Neural cell (in vitro differentiated cells): ENCODE measurements around the gene COLGALT1. TPM values are rescaled to one million over a fixed set of nuclear protein-coding genes. Genes with fewer than 3 reads are reported as not detected.

Experiments used
- H2AFZ ChIP-seq: fragments of 200-600, 300-800 bp; sonication (generic), shearing (Covaris generic); 2 replicates; pipeline ENCODE4 v1.6.0; 2014; ENCODE audit warnings: low read depth, mild to moderate bottlenecking, antibody characterized with exemption, low read length, moderate library complexity
- H3F3A ChIP-seq: fragments of 200-600 bp; shearing (Covaris generic); 2 replicates; pipeline ENCODE4 v1.6.1; 2016; ENCODE audit warnings: mild to moderate bottlenecking, moderate library complexity, mixed read lengths, antibody characterized with exemption, low read length; ENCODE audit not compliant: insufficient read depth, poor library complexity, severe bottlenecking
- H3K27ac ChIP-seq: fragments of 200-600, 300-800 bp; sonication (generic), shearing (Covaris generic); 2 replicates; pipeline ENCODE4 v1.5.1; 2014; ENCODE audit warnings: mild to moderate bottlenecking, low read length, moderate library complexity
- H3K27me3 ChIP-seq: fragments of 300-800, 200-600 bp; sonication (generic), shearing (Covaris generic); 2 replicates; pipeline ENCODE4 v1.6.0; 2014; ENCODE audit warnings: mild to moderate bottlenecking, low read depth, low read length, moderate library complexity; ENCODE audit not compliant: insufficient read depth
- H3K36me3 ChIP-seq: fragments of 300-800, 200-600 bp; sonication (generic), shearing (Covaris generic); 2 replicates; pipeline ENCODE4 v1.5.1; 2014; ENCODE audit warnings: mild to moderate bottlenecking, antibody characterized with exemption, low read length, moderate library complexity; ENCODE audit not compliant: insufficient read depth
- H3K4me2 ChIP-seq: fragments of 300-800, 200-600 bp; sonication (generic), shearing (Covaris generic); 2 replicates; pipeline ENCODE4 v1.6.0; 2014; ENCODE audit warnings: mild to moderate bottlenecking, low read length
- H3K4me3 ChIP-seq: fragments of 300-800, 200-600 bp; sonication (generic), shearing (Covaris generic); 2 replicates; pipeline ENCODE4 v1.5.1; 2014; ENCODE audit warnings: mild to moderate bottlenecking, low read length, moderate library complexity
- H3K79me2 ChIP-seq: fragments of 200-600 bp; shearing (Covaris generic); replicated peaks from 2 replicates; pipeline ENCODE4 v1.6.0; 2014; ENCODE audit warnings: mild to moderate bottlenecking, low read length, moderate library complexity; ENCODE audit not compliant: insufficient read depth
- H3K9ac ChIP-seq: fragments of 300-800, 200-600 bp; sonication (generic), shearing (Covaris generic); 2 replicates; pipeline ENCODE4 v1.6.1; 2016; ENCODE audit warnings: mild to moderate bottlenecking, low read length, mixed read lengths
- H3K9me2 ChIP-seq: fragments of 200-600 bp; shearing (Covaris generic); 2 replicates; pipeline ENCODE4 v1.6.1; 2016; ENCODE audit warnings: mild to moderate bottlenecking, low read length, mixed read lengths; ENCODE audit not compliant: insufficient read depth
- H3K9me3 ChIP-seq: fragments of 200-600, 300-800 bp; sonication (generic), shearing (Covaris generic); 2 replicates; pipeline ENCODE4 v1.6.1; 2016; ENCODE audit warnings: mild to moderate bottlenecking, mixed run types, low read length, moderate library complexity, mixed read lengths
- H4K20me1 ChIP-seq: fragments of 200-600 bp; shearing (Covaris generic); 2 replicates; pipeline ENCODE4 v1.6.1; 2016; ENCODE audit warnings: mild to moderate bottlenecking, mixed run types; ENCODE audit not compliant: insufficient read depth
- EP300 ChIP-seq: fragments of 450-650 bp; conservative IDR thresholded peaks from 2 replicates; pipeline ENCODE4 v1.6.1; 2014; ENCODE audit warnings: antibody characterized with exemption, mild to moderate bottlenecking, moderate library complexity; ENCODE audit not compliant: poor library complexity, severe bottlenecking
- EZH2 ChIP-seq: fragments of 200-600, 300-800 bp; shearing (Covaris generic), sonication (generic); IDR thresholded peaks from 2 replicates; pipeline ENCODE4 v1.6.1; 2014; ENCODE audit warnings: antibody characterized with exemption, low read length, borderline replicate concordance, mild to moderate bottlenecking; ENCODE audit not compliant: insufficient read depth, poor library complexity, severe bottlenecking
- MXI1 ChIP-seq: fragments of 450-650 bp; conservative IDR thresholded peaks from 2 replicates; pipeline ENCODE4 v1.6.1; 2014; ENCODE audit warnings: antibody characterized with exemption, mild to moderate bottlenecking; ENCODE audit not compliant: poor library complexity, severe bottlenecking
- POLR2AphosphoS5 ChIP-seq: IDR thresholded peaks from 2 replicates; pipeline ENCODE4 v1.6.1; 2012
- RAD21 ChIP-seq: fragments of 450-650 bp; conservative IDR thresholded peaks from 2 replicates; pipeline ENCODE4 v1.6.1; 2014; ENCODE audit warnings: antibody characterized with exemption, mild to moderate bottlenecking, moderate library complexity
- SMC3 ChIP-seq: fragments of 450-650 bp; conservative IDR thresholded peaks from 2 replicates; pipeline ENCODE4 v1.6.1; 2014; ENCODE audit warnings: antibody characterized with exemption, mild to moderate bottlenecking, moderate library complexity; ENCODE audit not compliant: poor library complexity
- TAF1 ChIP-seq: IDR thresholded peaks from 2 replicates; pipeline ENCODE4 v1.6.1; 2012; ENCODE audit warnings: low read depth
- polyA plus RNA-seq: library from polyadenylated mRNA; depleted of rRNA; stranded (reverse); fragments of >200 nt; gene quantifications from 2 replicates; pipeline ENCODE4 v1.2.3, GENCODE V29; 2014
- TF ChIP-seq, protein P1 (sequence below): fragments of 450-650 bp; IDR thresholded peaks from 2 replicates; pipeline ENCODE4 v1.5.1; 2014; ENCODE audit warnings: antibody characterized with exemption, mild to moderate bottlenecking, moderate library complexity; ENCODE audit not compliant: poor library complexity, severe bottlenecking
- TF ChIP-seq, protein P2 (sequence below): IDR thresholded peaks from 2 replicates; pipeline ENCODE4 v1.6.1; 2012; ENCODE audit warnings: borderline replicate concordance

Gene COLGALT1
- polyA plus RNA-seq, 1 donor from 2014 or later: 18.8 TPM

- H3K9ac ChIP-seq: no peak overlapping the region
- peaks cover 7% of the 10 kb centered on the region for H3K9me3 ChIP-seq
- no peaks in the 10 kb centered on the region for H3K27me3 ChIP-seq
- H3K4me2 ChIP-seq: no peak overlapping the region
- no peaks in the 10 kb centered on the region for H3F3A ChIP-seq
- TF ChIP-seq SMC3 (no peak), POLR2AphosphoS5 (no peak), MXI1 (no peak), EZH2 (no peak), RAD21 (no peak), TAF1 (no peak), EP300 (no peak)
- TF ChIP-seq, protein P1, sequence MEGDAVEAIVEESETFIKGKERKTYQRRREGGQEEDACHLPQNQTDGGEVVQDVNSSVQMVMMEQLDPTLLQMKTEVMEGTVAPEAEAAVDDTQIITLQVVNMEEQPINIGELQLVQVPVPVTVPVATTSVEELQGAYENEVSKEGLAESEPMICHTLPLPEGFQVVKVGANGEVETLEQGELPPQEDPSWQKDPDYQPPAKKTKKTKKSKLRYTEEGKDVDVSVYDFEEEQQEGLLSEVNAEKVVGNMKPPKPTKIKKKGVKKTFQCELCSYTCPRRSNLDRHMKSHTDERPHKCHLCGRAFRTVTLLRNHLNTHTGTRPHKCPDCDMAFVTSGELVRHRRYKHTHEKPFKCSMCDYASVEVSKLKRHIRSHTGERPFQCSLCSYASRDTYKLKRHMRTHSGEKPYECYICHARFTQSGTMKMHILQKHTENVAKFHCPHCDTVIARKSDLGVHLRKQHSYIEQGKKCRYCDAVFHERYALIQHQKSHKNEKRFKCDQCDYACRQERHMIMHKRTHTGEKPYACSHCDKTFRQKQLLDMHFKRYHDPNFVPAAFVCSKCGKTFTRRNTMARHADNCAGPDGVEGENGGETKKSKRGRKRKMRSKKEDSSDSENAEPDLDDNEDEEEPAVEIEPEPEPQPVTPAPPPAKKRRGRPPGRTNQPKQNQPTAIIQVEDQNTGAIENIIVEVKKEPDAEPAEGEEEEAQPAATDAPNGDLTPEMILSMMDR: no peak
- TF ChIP-seq, protein P2, sequence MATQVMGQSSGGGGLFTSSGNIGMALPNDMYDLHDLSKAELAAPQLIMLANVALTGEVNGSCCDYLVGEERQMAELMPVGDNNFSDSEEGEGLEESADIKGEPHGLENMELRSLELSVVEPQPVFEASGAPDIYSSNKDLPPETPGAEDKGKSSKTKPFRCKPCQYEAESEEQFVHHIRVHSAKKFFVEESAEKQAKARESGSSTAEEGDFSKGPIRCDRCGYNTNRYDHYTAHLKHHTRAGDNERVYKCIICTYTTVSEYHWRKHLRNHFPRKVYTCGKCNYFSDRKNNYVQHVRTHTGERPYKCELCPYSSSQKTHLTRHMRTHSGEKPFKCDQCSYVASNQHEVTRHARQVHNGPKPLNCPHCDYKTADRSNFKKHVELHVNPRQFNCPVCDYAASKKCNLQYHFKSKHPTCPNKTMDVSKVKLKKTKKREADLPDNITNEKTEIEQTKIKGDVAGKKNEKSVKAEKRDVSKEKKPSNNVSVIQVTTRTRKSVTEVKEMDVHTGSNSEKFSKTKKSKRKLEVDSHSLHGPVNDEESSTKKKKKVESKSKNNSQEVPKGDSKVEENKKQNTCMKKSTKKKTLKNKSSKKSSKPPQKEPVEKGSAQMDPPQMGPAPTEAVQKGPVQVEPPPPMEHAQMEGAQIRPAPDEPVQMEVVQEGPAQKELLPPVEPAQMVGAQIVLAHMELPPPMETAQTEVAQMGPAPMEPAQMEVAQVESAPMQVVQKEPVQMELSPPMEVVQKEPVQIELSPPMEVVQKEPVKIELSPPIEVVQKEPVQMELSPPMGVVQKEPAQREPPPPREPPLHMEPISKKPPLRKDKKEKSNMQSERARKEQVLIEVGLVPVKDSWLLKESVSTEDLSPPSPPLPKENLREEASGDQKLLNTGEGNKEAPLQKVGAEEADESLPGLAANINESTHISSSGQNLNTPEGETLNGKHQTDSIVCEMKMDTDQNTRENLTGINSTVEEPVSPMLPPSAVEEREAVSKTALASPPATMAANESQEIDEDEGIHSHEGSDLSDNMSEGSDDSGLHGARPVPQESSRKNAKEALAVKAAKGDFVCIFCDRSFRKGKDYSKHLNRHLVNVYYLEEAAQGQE: no peak
- no peak overlapping the region for H2AFZ ChIP-seq
- no peaks in the 10 kb centered on the region for H3K79me2 ChIP-seq
- no peaks in the 10 kb centered on the region for H3K9me2 ChIP-seq
- no peaks in the 10 kb centered on the region for H3K36me3 ChIP-seq
- H3K4me3 ChIP-seq: no peak overlapping the region
- no peak overlapping the region for H3K27ac ChIP-seq
- no peaks in the 10 kb centered on the region for H4K20me1 ChIP-seq
These were observed 26.8 kb upstream of the COLGALT1 start for GRCh38 chr19:17528610-17529009.

GRCh38 chr19:17529239-17530158, 25.9 kb upstream of the COLGALT1 start:
- Histone ChIP-seq H3K27me3 (no peaks in the 10 kb centered on the region), H3K4me3 (no peak overlapping the region), H3K9ac (no peak overlapping the region), H3K9me2 (no peaks in the 10 kb centered on the region), H3K4me2 (no peak overlapping the region), H3K36me3 (no peaks in the 10 kb centered on the region), H4K20me1 (no peaks in the 10 kb centered on the region), H3K79me2 (no peaks in the 10 kb centered on the region), H3K27ac (no peak overlapping the region), H2AFZ (no peak overlapping the region), H3F3A (no peaks in the 10 kb centered on the region), H3K9me3 (peaks cover 7% of the 10 kb centered on the region)
- TF ChIP-seq TAF1 (no peak), MXI1 (no peak), EP300 (no peak), RAD21 (no peak), EZH2 (no peak), POLR2AphosphoS5 (no peak), SMC3 (no peak)
- TF ChIP-seq, protein P2: no peak
- TF ChIP-seq, protein P1: no peak
